Prostate gland (tissue), 2 donors: ENCODE measurements around the gene NR1D2.

ENCODE experiments used
- POLR2A ChIP-seq: fragments of 450-650 bp; IDR thresholded peaks from one replicate; pipeline ENCODE4 v1.6.1; 2016; ENCODE audit warnings: antibody characterized with exemption, mild to moderate bottlenecking
- TF ChIP-seq, protein P1 (sequence below), 4 experiments: fragments of 200-600 bp in 2 of 4; fragments of 450-650 bp in 2 of 4; sonication (generic) in 2 of 4; IDR thresholded peaks; 1 replicate in 3 of 4; 2 replicates in 1 of 4; pipeline ENCODE4 v1.5.1; 2016 to 2019; ENCODE audit warnings: antibody characterized with exemption in 4 of 4, mild to moderate bottlenecking in 2 of 4, moderate library complexity in 2 of 4

- TF ChIP-seq, protein P1, sequence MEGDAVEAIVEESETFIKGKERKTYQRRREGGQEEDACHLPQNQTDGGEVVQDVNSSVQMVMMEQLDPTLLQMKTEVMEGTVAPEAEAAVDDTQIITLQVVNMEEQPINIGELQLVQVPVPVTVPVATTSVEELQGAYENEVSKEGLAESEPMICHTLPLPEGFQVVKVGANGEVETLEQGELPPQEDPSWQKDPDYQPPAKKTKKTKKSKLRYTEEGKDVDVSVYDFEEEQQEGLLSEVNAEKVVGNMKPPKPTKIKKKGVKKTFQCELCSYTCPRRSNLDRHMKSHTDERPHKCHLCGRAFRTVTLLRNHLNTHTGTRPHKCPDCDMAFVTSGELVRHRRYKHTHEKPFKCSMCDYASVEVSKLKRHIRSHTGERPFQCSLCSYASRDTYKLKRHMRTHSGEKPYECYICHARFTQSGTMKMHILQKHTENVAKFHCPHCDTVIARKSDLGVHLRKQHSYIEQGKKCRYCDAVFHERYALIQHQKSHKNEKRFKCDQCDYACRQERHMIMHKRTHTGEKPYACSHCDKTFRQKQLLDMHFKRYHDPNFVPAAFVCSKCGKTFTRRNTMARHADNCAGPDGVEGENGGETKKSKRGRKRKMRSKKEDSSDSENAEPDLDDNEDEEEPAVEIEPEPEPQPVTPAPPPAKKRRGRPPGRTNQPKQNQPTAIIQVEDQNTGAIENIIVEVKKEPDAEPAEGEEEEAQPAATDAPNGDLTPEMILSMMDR (IDR thresholded peaks at IDR 0.05) = no peak
- TF ChIP-seq POLR2A = no peak
Measured at GRCh38 chr3:24020036-24020691, 75.1 kb downstream of the NR1D2 start.
